Fibroblast of lung (primary cell): ENCODE data around the gene HOXA1.

Experiments
- CTCF ChIP-seq, 2 donors: IDR thresholded peaks in 1 of 2; conservative IDR thresholded peaks in 1 of 2; 1 replicate in 1 of 2; 2 replicates in 1 of 2; pipeline ENCODE4 v1.5.1; 2011 to 2012; ENCODE audit warnings: low read length in 2 of 2, control low read depth in 1 of 2, inconsistent platforms in 1 of 2, low read depth in 1 of 2, mild to moderate bottlenecking in 1 of 2
- EZH2 ChIP-seq: IDR thresholded peaks from 2 replicates; pipeline ENCODE4 v1.5.1; 2012; ENCODE audit warnings: low read length, control low read depth, mild to moderate bottlenecking; ENCODE audit errors: missing control alignments

- no peak for TF ChIP-seq CTCF (conservative IDR thresholded peaks at IDR 0.05 in 1 of 2, IDR thresholded peaks at IDR 0.05 in 1 of 2; ENCODE audit: low read depth in 1 of 2, low read length in 2 of 2)
- no peak for TF ChIP-seq EZH2
These were observed 43.7 kb upstream of the HOXA1 start for GRCh38 chr7:27139334-27140125.
